Stimulated activated naive CD4-positive, alpha-beta T cell treated with Interleukin-2 at 50 U/mL for 16 hours (primary cell): Measurements from ENCODE around the gene SECISBP2.
A peak's percentile ranks its signal among the peaks of the same experiment; 100 is the strongest.
"Not testable (repeated sequence)": the region's sequence is repeated elsewhere in the genome, so short reads cannot be mapped to it uniquely, and the experiment has no call there.

Experiments used
- DNase-seq: peaks from one replicate; lab custom pipeline; 2025; lab: John Stamatoyannopoulos, UW

The SECISBP2 gene

DNA sequence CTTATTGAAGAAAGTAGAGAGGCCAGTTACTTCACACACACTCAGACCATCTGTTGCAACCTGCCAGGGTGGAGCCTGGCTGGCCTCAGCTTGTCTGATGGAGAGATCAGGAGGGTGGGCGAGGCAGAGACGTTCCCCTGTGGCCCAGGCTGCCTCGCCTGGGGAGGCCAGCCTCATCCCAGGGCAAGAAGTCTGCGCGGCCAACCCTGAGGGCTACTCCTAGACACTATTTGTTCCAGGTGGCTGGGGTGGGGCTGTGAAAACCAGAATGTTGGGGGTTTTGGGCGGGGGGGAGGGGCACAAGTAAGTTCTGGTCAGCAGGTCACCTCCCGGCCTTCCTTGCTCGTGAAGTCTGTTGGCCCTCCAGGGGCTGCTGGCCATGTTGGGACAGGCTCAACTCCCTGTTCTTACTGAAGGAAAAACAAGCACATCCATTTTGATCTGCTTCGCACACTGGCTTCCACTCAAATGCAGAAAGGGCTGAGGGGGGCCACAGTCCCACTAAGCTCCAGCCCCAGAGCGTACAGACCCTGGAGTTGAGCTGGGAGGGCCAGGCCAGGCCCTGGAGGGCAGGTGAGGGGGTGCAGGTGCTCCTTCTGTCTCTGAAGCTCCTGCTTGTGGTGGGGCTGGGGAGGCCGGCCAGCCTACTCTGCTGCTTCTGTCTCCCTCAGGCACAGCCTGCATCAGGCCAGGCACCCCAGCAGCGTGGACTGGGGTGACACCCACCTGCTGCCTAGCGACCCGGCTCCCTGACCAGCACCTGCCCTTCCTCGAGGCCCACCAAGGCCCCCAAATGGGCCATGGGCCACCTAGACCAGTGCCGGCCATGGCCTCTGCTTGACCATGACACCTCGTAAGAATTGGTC is 46.6 kb downstream of the SECISBP2 start:
- no peak for DNase-seq

DNA sequence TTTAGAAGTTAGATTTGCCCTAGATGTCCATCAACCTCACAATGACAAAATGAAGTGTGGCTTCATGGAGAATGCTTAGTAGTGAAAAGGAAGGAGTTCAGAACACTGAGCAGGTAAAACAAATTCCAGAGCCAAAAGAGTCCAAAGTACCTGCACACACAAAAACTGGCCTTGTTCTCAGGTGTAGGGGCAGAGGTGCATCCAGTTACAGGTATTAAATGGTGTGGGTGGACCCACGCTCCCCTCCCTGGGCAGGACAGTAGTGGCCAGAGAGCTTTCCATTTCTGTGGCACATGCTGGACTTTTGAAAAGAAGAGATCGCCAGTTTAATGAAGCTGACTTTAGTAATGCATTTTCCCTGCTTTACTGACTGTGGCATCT is 47.2 kb downstream of the SECISBP2 start:
- DNase-seq: no peak

DNA sequence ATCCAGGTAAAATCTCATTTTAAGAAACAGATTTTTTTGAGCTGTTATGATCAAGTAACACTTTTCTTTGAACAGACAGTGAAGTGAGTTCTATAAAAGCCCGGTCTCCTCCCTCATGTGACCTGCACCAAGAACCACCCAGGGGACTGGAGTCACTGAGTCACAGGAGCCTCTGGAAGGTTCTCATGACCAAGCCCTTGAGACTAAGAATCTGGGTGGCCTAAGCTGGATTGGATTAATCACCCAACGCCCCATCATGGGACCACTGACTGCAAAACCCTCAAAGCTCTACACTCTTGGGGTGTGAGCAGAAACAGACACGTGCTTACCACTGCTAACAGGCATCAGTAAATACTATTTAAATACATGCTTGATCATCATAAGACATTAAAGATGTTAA is 48.4 kb downstream of the SECISBP2 start:
- no peak for DNase-seq

DNA sequence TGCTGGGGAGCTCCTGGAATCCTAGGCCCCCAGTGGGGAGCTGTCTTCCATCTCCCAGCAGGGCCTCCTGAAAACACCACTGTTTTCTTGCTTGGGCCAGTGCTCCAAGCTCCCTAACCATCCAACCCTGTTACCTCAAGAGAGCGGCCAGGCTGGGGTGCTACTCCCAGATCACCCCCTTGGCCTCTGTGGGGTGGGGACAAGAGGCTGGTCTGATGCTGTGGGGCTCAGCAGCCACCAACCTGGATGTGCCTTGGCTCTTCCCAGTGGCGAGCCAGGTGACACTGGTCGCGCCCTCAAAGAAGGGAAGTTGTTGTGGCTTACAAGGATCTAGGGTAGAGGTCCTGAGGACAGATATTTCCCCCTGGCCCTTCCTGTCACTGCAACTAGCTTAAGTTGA is 49.0 kb downstream of the SECISBP2 start:
- no peak for DNase-seq

DNA sequence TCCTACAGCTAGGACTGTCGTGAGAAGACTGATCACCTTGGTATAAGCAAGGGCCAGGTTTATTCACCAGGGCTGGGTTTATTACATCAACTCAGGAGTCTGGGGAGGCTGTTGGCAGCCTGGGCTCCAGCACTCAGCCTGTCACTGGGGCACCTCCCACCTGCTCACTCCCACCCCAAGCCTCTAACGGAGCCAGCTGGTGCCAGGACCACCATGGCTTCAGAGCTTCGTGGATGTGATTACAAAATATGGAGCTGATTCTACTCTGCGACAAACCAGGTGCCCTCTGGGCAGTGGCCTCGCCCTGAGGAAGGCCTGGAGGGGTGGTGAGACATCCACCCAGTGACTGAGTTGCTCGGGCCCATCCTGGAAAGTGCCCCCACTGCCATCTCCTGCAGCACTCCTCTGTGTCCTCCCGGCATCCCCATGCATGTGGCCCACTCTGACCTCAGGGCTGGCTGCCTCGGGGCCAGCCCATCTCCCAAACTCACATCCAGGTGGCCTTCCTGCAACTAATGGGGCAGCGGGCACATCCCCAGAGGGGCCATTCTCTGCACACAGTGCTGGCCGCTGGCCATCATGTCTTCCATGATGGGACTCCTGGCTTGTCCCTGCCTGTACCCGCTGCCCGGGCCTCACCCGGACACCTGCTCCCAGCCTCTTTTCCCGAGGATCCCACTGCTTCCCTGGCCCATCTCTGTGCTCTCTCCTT is 49.6 kb downstream of the SECISBP2 start:
- no peak for DNase-seq

DNA sequence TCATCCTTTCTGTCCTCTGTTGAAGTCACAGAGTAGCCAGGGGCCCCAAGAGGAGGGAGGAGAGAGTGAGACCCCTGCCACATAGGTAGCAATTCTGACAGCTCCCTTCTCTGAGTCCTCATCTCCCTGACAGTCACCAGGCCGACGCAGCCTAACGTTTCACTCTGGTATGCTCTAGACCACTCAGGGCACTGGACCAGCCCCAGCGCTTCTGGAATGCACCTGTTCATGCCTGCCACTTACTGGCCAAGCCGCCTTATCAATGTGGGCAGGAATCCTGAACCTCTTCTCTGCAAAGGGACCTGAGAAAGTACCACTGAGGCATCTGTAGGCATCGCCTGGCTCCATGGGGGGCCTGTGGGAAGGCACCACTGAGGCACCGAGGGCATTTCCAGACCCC is 50.2 kb downstream of the SECISBP2 start:
- DNase-seq: no peak

DNA sequence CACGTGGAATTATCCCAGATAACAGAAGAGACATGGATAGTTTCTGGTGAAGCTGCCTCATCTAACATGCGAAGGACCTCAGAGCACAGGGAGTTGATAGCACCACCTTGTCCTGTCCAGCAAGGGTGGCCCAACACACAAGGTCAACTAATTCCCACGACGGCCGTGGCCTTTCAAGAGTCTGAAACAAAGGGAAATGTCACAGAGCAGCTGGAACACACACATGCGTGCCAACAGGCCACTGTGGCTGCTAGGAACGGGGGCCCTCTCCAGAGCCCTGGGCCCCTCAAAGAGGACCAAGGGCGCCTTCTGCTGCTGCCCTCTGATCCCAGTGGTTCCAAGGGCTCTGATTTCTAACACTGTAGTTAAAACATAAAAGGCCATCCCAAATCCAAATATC is 50.7 kb downstream of the SECISBP2 start:
- no peak for DNase-seq

DNA sequence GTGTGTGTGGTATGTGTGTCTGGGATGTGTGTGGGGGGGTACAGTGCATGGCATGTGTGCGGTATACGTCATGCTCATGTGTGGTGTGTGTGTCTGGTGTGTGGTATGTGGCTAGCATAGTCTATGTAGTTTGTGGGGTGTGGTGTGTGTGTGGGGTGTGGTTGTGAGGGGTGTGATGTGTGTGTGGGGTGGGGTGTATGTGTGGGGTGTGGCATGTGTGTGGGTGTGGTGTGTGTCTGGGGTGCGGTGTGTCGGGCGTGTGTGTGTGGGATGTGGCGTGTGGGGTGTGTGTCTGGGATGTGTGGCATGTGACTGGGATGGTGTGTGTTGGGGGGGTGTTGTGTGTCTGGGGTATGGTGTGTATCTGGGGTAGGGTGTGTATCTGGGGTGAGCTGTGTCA is 52.3 kb downstream of the SECISBP2 start:
- no peak for DNase-seq

DNA sequence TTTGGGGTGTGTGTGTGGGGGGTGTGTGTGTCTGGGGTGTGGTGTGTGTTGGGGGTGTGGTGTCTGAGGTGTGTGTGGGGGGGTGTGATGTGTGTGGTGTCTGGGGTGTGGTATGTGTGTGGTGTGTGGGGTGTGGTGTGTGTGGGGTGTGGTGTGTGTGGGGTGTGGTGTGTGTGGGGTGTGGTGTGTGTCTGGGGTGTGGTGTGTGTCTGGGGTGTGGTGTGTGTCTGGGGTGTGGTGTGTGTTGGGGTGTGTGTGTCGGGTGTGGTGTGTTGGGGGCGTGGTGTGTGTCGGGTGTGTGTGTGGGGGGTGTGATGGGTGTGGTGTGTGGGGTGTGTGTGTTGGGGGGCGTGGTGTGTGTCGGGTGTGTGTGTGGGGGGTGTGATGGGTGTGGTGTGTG is 53.5 kb downstream of the SECISBP2 start:
- DNase-seq: not testable (repeated sequence)

DNA sequence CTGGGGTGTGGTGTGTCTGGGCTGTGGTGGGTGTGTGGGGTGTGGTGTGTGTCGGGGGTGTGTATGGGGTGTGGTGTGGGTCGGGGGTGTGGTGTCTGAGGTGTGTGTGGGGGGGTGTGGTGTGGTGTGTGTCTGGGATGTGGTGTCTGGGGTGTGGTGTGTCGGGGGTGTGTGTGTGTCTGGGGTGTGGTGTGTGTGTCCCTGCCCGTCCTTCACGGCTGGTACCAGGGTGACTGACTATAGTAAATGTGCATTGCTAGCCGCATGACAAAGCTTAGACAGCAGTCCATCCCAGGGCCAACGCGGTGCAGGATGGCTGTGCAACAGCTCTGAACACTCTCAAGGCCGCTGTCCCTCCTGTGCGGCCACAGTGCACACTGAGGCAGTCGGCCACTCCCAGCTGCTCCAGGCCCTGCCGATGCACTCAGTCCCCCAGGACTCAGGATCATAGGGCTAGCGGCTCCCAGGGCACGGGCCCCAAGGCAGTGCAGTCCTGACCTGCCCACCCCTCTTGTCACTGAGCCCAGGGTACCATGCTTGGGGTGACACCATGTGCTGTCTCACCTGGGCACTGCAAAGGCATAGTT is 54.0 kb downstream of the SECISBP2 start:
- DNase-seq: peak; percentile 31

DNA sequence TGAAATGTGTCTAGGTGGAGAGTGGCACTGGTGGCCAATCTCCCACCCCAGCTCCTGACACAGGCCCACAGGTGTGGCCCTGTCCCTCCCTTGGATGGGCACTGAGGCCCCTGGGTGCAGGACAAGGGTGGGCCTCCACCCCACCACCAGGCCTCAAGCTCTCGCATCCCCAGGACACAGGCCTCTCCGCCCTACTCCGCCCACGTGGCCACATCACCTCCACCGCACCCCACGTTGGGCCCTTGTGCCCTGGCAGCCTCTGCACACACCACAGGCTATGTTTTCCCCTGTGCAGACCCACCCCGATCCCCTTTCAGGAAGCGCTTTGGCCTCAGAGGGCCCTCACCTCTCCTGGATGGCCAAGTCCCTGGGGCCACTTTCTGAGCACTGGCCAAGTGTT is 54.7 kb downstream of the SECISBP2 start:
- no peak for DNase-seq

DNA sequence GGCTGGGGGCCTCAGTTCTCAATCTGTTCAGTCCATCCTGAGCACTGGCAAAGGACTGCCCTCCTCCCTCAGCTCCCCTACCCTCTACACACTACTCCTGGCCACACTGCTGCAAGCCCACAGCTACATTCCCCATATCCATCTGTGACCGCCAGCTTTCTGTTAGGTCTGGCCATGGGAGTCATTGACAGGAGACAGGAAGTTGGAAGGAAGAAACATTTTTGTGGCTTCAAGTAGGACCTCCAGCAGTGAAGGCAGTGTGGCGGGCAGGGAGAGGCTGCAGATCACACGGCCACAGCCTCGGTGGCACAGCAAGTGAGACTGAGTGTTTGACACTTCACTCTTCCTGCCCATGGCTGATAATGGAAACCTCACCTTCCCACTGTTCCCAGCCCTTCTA is 55.9 kb downstream of the SECISBP2 start:
- no peak for DNase-seq

DNA sequence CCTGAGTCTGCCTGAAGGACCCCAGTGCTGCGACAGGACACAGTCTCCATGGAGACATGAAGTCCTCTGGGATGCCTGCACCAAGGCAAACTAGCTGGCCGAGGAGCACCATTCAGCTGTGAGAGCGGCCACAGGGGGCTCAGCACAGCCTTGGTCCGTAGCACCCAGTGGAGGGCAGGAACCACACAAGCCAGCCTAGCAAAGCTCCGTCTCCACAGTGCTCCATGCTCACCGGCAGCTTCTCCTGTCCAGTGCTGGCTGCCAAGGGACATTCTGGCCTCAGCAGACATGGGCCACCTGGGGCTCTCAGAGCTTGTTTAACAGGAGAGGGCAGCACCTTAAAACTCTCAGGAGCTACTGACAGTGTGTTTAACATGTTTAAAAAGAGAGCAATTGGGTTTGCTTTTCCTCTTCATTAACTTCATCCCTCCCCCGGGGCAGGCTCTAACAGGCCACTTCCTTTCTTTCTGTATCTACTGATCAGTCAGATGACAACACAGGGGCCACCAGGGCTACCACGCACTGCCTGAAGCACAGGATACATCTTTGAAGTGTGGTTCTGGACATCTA is 57.0 kb downstream of the SECISBP2 start:
- peak; percentile 15 for DNase-seq

DNA sequence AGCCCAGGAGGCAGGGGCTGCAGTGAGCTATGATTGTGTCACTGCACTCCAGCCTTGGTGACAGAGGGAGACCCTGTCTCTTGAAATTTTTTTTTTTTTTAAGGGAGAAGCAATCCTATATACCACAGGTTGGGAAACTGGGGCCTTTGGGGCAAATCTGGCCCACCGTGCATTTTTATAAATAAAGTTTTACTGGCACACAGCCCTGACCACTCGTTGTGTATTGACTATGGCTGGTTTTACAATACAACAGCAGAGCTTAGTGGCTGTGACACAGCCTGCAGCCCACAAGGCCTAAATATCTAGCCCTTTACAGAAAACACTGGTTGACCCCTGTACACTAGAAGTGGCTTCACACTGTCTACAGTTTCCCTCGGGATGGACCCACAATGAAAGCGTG is 58.0 kb downstream of the SECISBP2 start:
- no peak for DNase-seq

DNA sequence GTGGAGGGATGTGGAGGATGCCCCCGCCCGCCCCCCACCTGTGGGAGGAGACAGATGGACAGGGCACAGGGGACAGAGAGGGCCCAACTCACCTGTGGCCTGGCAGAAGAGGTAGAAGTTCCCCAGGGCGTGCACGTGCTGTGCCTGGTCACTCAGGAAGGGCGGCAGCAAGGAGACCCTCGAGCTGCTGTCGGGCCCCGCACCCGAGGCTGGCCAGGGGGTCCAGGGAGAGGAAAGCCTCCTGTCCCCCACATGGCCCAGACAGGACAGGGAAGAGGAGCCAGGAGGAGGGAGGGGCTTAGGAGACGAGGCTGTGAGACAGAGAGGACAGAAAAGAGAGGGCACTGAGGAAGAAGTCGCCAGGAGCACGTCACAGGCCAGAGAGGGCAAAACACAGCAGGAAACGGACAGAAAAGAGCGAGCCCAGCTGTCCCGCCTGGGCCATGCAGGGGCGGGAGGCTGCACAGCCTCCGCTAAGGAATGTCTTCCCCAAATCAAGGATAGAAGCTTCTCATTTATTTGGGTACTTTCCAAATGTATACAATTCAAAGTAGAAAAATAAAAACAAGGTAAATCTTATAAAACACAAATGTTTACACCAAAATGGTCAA is 58.5 kb downstream of the SECISBP2 start:
- no peak for DNase-seq

DNA sequence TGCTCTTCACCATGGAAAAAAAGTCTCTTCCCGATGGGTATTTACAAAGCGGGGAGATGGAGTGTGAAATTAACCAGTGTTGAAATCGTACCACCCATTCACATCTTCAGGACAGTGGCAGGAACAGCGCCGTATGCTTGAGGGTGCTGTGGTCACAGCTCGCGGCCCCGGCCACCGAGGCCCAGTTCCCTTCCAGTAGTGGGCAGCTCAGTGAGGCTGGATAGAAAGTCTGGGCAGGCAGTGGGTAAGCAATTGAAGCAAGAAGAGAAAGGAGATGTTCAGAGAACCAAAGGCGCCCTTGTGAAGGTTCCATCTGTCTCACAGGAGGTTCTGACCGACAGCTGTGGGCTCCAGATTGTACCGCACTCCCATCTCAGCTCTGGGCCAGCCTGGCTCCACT is 59.1 kb downstream of the SECISBP2 start:
- DNase-seq: no peak

DNA sequence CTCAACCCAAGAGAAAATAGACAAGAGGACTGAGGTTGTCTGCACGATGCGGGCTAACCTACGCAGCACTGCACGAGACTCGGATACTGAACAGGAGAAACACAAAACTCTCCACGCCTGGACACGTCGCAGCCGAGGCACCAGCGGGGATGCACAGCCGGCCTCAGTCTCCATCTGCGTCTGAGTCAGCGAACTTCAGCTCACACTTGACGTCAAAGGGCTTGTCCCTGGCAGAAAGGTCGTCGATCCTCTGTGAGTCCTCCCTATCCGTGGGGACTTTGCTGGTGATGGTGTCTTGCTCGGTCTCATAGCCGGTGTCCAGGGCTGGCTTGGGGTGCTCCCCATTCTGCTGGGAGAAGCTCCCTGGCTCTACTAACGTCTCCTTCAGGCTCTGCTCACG is 60.2 kb downstream of the SECISBP2 start:
- no peak for DNase-seq

DNA sequence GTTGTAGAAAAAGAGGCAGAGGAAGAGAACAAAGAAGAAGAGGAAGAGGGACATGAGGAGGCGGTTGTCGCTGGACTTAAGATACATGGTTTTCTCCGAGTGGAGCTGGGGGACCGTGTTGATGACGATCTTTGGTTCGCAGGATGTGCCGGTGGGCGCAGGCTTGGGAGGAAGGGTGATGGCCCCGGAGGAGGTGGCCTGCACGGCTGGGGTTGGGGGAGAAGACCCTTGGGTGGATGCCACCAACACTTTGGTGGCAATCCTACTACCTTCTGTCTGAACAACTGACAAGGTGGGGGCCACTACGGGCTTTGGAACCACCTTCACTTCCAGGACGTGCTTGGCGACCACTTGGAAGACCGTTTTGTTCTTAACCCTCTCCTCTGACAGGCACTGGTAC is 60.7 kb downstream of the SECISBP2 start:
- DNase-seq: no peak

DNA sequence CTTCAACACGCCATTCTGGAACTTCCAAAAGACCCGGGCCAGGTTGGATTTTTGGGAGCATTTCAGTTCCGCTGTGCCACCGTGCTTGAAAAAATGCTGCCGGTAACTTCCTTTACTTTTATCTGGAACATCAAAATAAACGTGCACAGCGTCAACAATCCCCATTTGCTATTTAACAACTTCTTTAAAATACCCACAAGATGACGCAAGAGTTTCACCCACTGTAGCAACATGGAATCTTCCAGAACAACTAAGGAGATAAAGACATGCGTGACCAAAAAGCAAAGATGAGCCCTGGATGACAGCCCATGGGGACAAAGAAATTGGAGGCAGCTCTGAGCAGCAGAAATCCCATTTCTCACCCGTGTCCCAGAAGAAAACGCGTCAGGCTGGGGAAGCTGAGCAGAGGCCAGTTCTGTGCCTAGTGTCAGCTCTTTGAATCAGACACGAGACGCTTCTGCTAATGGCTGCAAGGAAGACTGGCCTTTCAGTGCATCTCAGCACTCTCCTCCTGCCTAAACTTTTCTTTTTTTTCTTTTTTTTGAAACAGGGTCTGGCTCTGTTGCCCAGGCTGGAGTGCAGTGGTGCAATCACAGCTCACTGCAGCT is 61.3 kb downstream of the SECISBP2 start:
- no peak for DNase-seq

DNA sequence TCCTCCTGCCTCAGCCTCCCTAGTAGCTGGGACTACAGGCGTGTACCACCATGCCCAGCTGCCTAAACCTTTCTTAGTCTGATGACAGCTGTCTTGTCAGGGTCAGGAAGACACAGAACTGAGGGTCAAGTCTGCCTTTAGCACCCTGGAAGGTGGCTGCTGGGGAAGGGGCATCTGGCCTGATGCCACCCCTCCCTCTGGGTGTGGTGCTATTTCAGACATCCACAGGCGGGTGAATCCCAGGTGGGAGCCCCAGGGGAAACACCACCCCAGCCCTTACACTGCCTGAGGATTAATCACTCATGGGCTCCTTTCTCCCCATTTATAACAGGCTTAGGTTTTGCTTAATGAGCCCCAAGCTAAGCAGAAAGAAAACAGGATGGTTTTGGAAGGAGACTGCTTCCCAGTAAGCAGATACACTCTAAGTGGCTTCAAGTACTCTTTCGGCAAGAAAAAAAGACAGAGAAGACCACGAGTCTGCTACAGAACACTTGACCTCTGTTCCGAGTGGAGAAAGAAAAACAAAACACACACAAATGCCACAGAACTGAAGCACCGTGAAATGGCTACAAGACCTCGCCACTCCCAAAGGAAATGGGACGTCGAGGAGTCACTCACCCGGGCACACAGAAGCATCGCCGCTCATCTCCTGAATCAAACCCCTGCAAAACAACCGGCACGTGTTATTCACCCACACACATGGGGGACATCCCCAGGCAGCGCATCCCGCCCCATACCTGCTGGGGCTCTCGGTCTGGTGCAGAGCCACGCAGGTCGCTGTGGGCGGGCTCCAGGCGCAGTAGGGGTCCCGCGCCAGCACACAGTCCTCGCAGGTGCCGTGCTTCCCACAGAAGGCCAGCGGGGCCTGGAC is 62.4 kb downstream of the SECISBP2 start:
- DNase-seq: no peak

DNA sequence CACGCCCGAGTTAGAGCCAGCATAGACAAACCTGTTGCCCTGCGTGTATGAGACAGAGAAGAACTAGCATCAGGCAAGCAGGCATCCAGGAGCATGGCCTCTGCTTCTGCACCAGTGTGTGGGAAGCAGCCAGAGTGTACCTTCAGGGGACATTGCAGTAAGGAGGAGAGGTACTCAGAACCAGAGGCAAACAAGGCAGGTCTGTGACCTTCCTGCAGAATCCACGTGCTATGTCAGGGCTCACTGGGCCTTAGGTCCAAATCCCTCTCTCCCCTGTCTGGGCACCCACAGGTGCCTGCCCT is 63.0 kb downstream of the SECISBP2 start:
- DNase-seq: no peak
